Measurements from ENCODE around the gene MAP2K4. TPM values are rescaled to one million over a fixed set of nuclear protein-coding genes. Genes with fewer than 3 reads are reported as not detected.

MAP2K4 gene
- total and polyA plus RNA-seq, 2 of the 4 experiments (the other 2 are of a cell fraction): 14.5 to 32.6 TPM

DNA sequence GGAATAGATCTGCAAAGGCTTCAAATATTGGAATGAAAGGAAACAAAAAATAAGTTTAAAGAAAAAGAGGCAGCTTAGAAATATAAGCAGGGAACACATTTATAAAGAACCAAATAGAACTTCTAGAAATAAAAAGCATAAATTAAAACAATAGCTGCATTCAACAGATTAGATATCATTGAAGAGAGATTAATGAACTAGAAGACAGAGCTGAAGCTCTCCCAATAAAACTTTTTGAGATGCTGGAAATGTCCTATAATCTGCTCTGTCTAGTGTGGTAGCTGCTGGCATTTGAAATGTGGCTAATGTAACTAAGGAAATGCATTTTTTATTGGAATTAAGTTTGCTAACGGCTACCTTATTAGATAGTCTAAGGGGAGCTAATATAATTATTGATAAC, 115.6 kb downstream of the MAP2K4 start:
- in situ Hi-C loops (cut with MboI; ENCODE audit: low sequenced_read_pairs): no loop called here
- dilution Hi-C loops (cut with HindIII; ENCODE audit: low sequenced_read_pairs, unreplicated experiment): no loop called here

More for the DNA sequence above, 115.6 kb downstream of the MAP2K4 start:
- H3K14ac ChIP-seq (replicated peaks; ENCODE audit: low read depth, low read length): no peak overlapping the region
- H3K4me2 ChIP-seq (ENCODE audit: low read depth, low read length): no peak overlapping the region
- H2BK15ac ChIP-seq (ENCODE audit: low read depth, low read length): no peak overlapping the region
- H4K20me1 ChIP-seq (ENCODE audit: insufficient read depth, low read length): no peaks in the 10 kb centered on the region
- no peak overlapping the region for H3K56ac ChIP-seq (ENCODE audit: extremely low read depth, insufficient read depth, low read length)
- H2AFZ ChIP-seq (replicated peaks; ENCODE audit: low read length, poor library complexity): no peak overlapping the region
- no peak overlapping the region for H4K8ac ChIP-seq (ENCODE audit: low read depth in 2 of 2, low read length in 2 of 2)
- peaks cover 4 to 6% of the 10 kb centered on the region in 2 experiments; a peak in 2 of 4 replicates for H3K79me1 ChIP-seq (ENCODE audit: low read depth in 1 of 2, low read length in 2 of 2)
- TF ChIP-seq RFX5 (IDR thresholded peaks at IDR 0.05; ENCODE audit: low read depth, low read length) (no peak), SMC3 (IDR thresholded peaks at IDR 0.05; ENCODE audit: low read depth, low read length) (no peak), MXI1 (IDR thresholded peaks at IDR 0.05; ENCODE audit: borderline replicate concordance, low read depth, low read length) (no peak)
- no peaks in the 10 kb centered on the region for H3K27me3 ChIP-seq (ENCODE audit: control insufficient read depth, insufficient read depth, low read length)
- intact Hi-C loops (cut with micrococcal nuclease): no loop called here
- H2AK9ac ChIP-seq (replicated peaks; ENCODE audit: low read depth, low read length, poor library complexity): no peak overlapping the region
- no peak overlapping the region for H2BK120ac ChIP-seq (ENCODE audit: low read depth, low read length)
- no peak overlapping the region for H4K5ac ChIP-seq (ENCODE audit: low read depth, low read length)
- no peak overlapping the region for H4K91ac ChIP-seq (ENCODE audit: insufficient read depth, low read depth, low read length)
- H2BK20ac ChIP-seq (ENCODE audit: low read depth, low read length): no peak overlapping the region
- ChIA-PET POLR2A (ENCODE audit: unreplicated experiment) (no interaction called here), CTCF (interaction anchor here (0.6 kb wide), 1 partner anchor 9 kb away, joined by 3 read pairs; no protein-coding TSS in a partner anchor)
- no CpG with 5 or more reads among the region's 1 CpG for WGBS, 2 experiments (ENCODE audit: extremely low coverage in 2 of 2, insufficient read length in 1 of 2)
- H3K36me3 ChIP-seq (ENCODE audit: control insufficient read depth, insufficient read depth, low read length): peaks cover 18% of the 10 kb centered on the region
- H3K4me3 ChIP-seq (ENCODE audit: insufficient read depth, low read depth, low read length): no peak overlapping the region
- no TSS peak for BruUV-seq (replicated peaks)
- H3K4ac ChIP-seq (ENCODE audit: low read depth, low read length): no peak overlapping the region
- no peak overlapping the region for H3K18ac ChIP-seq (ENCODE audit: low read depth, low read length)
- H3K27ac ChIP-seq (ENCODE audit: insufficient read depth, low read length): no peak overlapping the region
- no peak overlapping the region for H3K9ac ChIP-seq (ENCODE audit: low read depth, low read length)
- H2AK5ac ChIP-seq (ENCODE audit: low read depth, low read length): no peak overlapping the region
- no peak overlapping the region for H2BK5ac ChIP-seq (ENCODE audit: low read depth, low read length, poor library complexity, severe bottlenecking)
- DNase-seq (no peak), ATAC-seq (ENCODE audit: low read depth) (no peak)
- H3K4me1 ChIP-seq (ENCODE audit: control insufficient read depth, insufficient read depth, low read length): no peaks in the 10 kb centered on the region
- H3K9me3 ChIP-seq (ENCODE audit: control insufficient read depth, insufficient read depth, low read length): peaks cover 2% of the 10 kb centered on the region; the same call in 1 of the 2 replicates
- no peaks in the 10 kb centered on the region for H3K9me1 ChIP-seq (ENCODE audit: insufficient read depth, low read length)
- H3K23ac ChIP-seq (ENCODE audit: low read depth, low read length): no peak overlapping the region

Measured in IMR-90 (cell line).